ENCODE measurements around the gene GHITM. TPM values are rescaled to one million over a fixed set of nuclear protein-coding genes. Genes with fewer than 3 reads are reported as not detected.
A peak's percentile ranks its signal among the peaks of the same experiment; 100 is the strongest.
"Not testable (repeated sequence)": the region's sequence is repeated elsewhere in the genome, so short reads cannot be mapped to it uniquely, and the experiment has no call there.

GHITM gene, protein sequence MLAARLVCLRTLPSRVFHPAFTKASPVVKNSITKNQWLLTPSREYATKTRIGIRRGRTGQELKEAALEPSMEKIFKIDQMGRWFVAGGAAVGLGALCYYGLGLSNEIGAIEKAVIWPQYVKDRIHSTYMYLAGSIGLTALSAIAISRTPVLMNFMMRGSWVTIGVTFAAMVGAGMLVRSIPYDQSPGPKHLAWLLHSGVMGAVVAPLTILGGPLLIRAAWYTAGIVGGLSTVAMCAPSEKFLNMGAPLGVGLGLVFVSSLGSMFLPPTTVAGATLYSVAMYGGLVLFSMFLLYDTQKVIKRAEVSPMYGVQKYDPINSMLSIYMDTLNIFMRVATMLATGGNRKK
- 151 and 172 TPM in 2 replicates for total RNA-seq (2014; rRNA removed; shearing (Covaris generic))

DNA sequence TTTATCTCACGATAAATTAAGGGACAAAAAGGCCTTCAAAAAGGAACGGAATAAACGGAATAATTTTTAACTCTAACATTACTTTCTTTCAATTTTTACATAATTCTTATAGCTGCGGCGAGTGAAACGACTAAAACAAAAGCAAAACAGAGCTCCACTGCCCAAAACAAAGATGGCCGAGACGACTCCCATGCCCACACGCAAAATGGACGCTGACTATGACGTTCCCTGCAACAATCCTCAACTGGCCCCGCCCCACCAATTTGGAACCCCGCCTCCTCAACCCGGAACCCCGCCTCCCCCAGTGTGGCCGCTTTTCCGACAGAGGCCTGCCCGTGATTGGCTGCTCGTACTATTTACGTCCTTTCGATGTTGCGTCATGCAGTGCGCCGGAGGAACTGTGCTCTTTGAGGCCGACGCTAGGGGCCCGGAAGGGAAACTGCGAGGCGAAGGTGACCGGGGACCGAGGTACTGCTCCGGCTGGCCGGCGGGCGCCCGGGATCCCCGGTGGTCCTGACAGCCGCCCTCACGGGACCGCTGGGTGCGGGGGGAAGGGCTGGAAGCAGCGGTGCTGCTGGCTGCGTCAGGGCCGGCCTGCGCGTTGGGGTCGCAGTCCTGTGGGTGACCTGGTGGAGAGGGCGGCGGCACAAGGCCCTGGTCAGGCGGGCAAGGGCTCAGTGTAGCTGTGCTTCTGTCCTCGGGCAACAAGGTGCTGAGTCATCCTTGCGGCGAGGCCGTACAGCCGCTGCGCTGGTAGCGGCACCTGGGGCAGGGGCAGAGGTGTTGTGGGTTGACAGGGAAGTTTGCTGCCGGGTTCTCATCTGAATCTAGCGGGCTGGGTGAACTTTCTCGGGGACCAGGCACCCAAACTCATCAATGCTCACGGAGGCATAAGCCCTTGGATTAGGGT lies at the start of gene GHITM:
Gene GHITM, plus strand, starts transcription at position 384 of the 910 bp plus-strand sequence. CDS start 1,992 bp downstream, outside the sequence.
- DNase-seq (ENCODE audit: low read depth): peak; percentile 95

GRCh38 chr10:84095811-84096497 lies 43.4 kb upstream of the GHITM start:
- no peak for DNase-seq (ENCODE audit: low read depth)

- DNase-seq (ENCODE audit: low read depth): no peak
Observed at GRCh38 chr10:84097787-84098353, 41.4 kb upstream of the GHITM start.

DNA sequence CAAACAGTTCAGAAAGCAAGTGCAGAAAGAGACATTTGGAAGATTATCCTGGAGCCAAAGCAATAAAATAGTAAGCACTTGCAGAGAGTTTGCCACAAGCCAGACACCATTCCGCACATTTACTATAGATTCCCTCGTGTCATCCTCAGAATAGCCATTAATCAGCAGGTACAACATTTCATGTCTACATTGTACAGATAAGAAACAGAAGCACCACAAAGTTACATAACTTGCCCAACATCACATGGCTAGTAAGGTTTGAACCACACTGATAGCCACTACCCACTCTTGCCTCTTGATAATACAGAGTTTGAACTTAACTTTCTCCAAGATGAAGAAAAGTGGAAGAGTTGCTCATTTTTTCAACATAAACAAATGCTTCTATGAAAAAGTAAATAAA lies 40.6 kb upstream of the GHITM start:
- DNase-seq (ENCODE audit: low read depth): no peak

GRCh38 chr10:84101042-84101441 lies 38.3 kb upstream of the GHITM start:
- no peak for DNase-seq (ENCODE audit: low read depth)

- no peak for DNase-seq (ENCODE audit: low read depth)
Observed at GRCh38 chr10:84108797-84109196, 30.5 kb upstream of the GHITM start.

DNA sequence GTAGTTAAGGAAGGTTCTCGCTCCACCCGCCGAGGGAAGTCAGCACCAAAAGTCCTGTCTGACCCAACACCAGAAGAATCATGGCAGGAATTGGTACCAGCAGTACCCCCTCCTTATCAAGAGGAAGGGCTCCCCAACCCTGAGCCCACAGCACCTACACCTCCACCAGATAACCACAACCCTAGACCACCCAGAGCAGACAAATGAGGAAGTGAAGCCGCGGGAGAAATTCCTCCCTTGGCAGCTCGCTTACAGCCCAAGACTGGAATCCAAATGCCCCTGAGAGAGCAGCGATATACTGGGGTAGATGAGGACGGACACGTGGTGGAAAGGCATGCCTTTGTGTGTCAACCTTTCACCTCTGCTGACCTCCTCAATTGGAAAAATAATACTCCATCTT lies 29.5 kb upstream of the GHITM start:
- DNase-seq (ENCODE audit: low read depth): not testable (repeated sequence)

GRCh38 chr10:84113468-84113867 lies 25.8 kb upstream of the GHITM start:
- DNase-seq (ENCODE audit: low read depth): not testable (repeated sequence)

GRCh38 chr10:84114088-84114667 lies 25.1 kb upstream of the GHITM start:
- DNase-seq (ENCODE audit: low read depth): no peak

DNA sequence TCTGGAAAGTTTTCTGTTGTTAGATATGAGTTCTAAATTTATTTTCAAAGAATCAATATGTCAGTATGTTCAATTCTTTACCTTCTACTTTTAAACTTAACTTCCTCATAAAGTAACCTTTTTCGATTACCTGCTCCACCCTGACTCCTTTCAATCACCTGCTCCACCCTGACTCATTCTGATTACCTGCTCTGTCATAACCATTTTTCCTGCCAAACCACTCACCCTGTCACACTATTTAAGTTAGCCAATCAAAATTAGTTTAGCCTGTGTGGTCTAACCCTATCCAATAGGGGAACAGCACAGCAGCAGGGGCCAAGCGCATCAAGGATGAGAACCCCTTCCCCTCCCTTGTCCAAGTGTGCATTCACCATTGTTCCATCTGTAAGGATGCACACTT lies 22.1 kb upstream of the GHITM start:
- DNase-seq (ENCODE audit: low read depth): not testable (repeated sequence)

DNA sequence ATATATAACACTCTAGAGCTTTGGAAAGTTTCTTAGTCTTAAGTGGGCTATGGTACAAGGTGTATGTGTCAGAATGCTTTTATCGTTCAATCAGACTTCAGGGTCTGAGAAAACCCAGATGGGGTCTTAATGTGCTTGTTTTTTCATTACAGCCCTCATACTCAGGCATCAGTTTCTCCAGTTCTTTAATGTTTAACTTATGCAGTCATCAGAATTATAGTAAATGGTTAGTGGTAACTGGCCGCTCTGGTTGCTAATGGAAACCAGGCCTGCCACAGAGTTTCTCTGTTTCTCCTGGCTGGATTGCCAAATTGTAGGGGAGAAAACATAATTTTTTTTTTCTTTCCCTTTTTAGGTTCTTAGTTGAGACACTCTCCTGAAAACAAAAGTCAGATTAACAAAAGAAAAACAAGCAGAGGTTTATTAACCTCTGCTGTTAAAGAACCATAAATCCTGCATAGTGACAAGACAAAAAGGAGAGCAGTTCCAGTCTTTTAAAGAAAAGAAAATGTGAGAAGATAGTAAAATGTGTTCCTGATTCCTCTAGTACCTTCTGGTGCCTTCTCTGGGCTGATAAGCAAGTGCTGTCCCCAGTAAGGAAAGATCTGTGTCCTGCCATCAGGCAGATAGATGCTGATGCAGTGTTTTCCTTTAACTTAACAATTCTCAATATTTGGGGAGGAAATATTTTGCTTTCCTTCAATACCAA lies 21.5 kb upstream of the GHITM start:
- no peak for DNase-seq (ENCODE audit: low read depth)

DNA sequence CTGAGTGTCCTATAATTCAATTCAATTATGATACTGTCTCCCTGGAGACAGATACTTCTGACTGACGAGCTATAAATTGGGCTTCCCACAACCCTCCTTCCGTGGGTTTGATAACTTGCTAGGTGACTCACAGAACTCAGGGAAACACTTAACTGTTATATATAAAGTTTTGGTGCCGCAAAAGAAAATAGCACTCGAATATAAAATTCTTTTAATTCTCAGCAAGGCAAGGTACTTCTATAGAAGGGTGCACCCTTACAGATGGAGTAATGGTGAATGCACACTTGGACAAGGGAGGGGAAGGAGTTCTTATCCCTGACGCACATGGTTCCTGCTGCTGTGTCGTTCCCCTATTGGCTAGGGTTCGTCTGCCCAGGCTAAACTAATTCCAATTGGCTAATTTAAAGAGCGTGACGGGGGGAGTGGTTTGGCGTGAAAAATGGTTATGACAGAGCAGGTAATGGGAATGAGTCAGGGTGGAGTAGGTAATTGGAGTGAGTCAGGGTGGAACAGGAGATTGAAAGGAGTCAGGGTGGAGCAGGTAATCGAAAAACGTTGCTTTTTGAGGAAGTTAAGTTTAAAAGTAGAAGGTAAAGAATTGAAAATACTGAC lies 20.8 kb upstream of the GHITM start:
- DNase-seq (ENCODE audit: low read depth): peak; percentile 27

GRCh38 chr10:84123362-84123761 lies 15.9 kb upstream of the GHITM start:
- DNase-seq (ENCODE audit: low read depth): no peak

- not testable (repeated sequence) for DNase-seq (ENCODE audit: low read depth)
Observed at GRCh38 chr10:84125910-84126784, 13.2 kb upstream of the GHITM start.

- no peak for DNase-seq (ENCODE audit: low read depth)
Observed at GRCh38 chr10:84126785-84127167, 12.5 kb upstream of the GHITM start.

DNA sequence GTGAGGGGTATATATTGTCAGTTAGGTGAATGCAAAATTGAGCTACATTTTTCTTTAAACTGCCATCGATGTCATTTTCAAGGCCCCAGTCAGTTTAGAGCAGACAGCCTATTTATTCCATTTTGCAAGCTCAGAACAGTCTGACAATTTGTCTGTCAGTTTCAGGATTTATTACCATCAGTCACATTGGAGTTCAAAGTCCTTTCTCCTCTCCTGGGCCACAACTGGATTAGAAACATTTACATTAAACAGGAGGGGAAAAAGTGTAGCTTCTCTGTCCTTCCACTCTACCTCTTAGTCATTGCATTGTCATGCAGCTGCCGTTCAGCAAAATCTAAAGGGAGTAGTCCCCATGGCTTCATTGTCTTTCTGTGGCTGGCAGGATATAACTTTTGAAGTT lies 3.5 kb upstream of the GHITM start:
- DNase-seq (ENCODE audit: low read depth): no peak

GRCh38 chr10:84137811-84138210 lies 1.5 kb upstream of the GHITM start:
- no peak for DNase-seq (ENCODE audit: low read depth)

GRCh38 chr10:84138478-84139125 lies 707 bp upstream of the GHITM start:
- DNase-seq (ENCODE audit: low read depth): peak; percentile 11

DNA sequence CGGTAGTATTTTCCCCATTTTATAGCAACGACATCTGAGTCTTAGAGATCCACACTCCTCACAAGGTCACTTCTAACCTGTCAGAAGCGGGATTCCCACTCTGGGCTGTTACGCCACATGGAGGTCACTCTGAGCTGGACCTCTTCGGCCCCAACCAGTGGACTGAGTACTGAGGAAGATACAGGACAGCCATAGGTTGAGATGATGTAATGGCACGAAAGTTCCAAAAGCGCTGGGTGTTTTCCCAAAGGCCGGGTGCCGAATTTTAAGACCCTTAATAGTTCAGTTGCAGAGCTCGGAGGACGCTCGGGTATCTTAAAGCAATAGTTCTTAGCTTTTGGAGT lies 699 bp downstream of the GHITM start:
- DNase-seq (ENCODE audit: low read depth): peak; percentile 15

All from RPMI7951 (cell line).